Fibroblast of villous mesenchyme (primary cell): ENCODE measurements around the gene FURIN. TPM values are rescaled to one million over a fixed set of nuclear protein-coding genes. Genes with fewer than 3 reads are reported as not detected.

Source experiments
- DNase-seq: peaks from one replicate; pipeline ENCODE4 v3.0.0-alpha.2; 2010; ENCODE audit warnings: low read depth
- H3K4me3 ChIP-seq: 2 replicates; pipeline ENCODE4 v1.5.1; 2011; ENCODE audit warnings: low read depth, mild to moderate bottlenecking, low read length
- total RNA-seq: library from RNA; depleted of rRNA; stranded (reverse); fragments of >200 nt; gene quantifications from 2 replicates; pipeline ENCODE4 v1.2.3, GENCODE V29; 2012
- TF ChIP-seq, protein P1 (sequence below): IDR thresholded peaks from 2 replicates; pipeline ENCODE4 v1.5.1; 2012; ENCODE audit warnings: low read depth, mild to moderate bottlenecking, low read length; ENCODE audit not compliant: insufficient read depth

The FURIN gene
- total RNA-seq, 1 donor: 38.4 TPM

DNA sequence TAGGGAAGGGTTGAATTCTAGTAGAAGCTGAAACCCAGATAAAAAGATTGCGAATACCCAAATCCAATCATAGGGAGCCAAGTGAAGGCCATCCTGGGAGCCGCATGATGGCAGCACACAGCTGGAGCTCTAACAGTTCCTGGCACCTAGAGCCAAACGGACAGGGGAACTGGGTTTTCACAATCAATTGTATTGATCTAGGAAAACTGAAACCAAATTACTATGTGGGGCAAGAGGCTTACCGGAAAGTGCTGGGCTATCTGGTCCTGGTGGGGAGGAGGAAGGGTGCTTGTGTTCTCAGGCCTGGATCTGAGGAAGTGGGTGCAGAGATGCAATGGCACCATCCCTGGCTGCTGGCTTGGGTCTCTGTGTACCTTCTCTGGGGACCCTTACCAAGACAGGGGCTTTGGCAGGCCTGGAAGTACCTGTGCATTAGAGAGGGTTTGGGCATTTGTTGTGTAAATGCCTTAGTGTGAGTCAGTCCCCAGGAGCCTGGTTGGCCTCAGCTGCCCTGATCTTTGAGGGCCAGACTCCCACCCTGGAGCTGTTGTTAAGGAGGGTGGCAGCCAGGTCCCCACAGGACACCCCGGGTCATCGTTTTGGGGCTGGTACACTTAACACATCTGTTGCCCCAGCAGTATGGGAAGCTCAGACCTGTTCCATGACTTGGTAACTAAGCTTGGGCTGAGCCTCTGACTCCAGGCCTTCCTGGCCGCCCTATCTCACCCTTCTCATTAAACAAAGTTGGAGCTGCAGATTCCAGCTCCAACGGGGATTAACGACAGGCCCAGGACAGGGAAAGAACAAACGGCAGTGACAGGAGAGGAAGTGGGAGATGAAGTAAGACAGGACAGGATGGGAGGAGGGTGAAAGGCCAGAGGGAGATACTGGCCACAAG, 8.9 kb upstream of the FURIN start:
- H3K4me3 ChIP-seq: no peak overlapping the region
- DNase-seq: peak; percentile 59

GRCh38 chr15:90860450-90860849, 7.9 kb upstream of the FURIN start:
- TF ChIP-seq, protein P1, sequence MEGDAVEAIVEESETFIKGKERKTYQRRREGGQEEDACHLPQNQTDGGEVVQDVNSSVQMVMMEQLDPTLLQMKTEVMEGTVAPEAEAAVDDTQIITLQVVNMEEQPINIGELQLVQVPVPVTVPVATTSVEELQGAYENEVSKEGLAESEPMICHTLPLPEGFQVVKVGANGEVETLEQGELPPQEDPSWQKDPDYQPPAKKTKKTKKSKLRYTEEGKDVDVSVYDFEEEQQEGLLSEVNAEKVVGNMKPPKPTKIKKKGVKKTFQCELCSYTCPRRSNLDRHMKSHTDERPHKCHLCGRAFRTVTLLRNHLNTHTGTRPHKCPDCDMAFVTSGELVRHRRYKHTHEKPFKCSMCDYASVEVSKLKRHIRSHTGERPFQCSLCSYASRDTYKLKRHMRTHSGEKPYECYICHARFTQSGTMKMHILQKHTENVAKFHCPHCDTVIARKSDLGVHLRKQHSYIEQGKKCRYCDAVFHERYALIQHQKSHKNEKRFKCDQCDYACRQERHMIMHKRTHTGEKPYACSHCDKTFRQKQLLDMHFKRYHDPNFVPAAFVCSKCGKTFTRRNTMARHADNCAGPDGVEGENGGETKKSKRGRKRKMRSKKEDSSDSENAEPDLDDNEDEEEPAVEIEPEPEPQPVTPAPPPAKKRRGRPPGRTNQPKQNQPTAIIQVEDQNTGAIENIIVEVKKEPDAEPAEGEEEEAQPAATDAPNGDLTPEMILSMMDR: no peak
- DNase-seq: no peak
- no peak overlapping the region for H3K4me3 ChIP-seq

More for the DNA sequence above, 8.9 kb upstream of the FURIN start:
- TF ChIP-seq, protein P1: no peak

GRCh38 chr15:90860942-90861675, 7.3 kb upstream of the FURIN start:
- H3K4me3 ChIP-seq: no peak overlapping the region
- no peak for DNase-seq

DNA sequence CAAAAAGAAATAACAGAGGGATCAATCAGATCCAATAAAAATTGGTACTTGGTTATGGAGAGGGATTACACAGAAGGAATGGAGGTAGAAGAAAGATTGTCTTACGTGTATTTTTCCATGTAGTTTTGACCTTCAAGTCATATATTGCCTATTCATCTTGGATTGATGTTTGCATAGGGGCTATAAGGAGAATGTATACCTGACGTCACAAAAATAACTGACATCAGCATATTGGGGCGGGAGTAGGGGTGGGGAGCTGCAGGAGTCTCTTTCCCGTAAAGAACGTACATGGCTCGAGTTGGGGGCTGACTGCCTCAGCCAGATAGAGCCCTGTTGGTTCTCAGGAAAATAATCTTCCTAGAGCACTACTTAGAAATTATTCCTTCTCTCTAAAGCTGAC, 5.9 kb upstream of the FURIN start:
- H3K4me3 ChIP-seq: no peak overlapping the region
- TF ChIP-seq, protein P1: no peak
- no peak for DNase-seq

More at GRCh38 chr15:90860942-90861675, 7.3 kb upstream of the FURIN start:
- TF ChIP-seq, protein P1: no peak

- no peak for DNase-seq
- H3K4me3 ChIP-seq: no peak overlapping the region
- TF ChIP-seq, protein P1: no peak
These were observed 5.2 kb upstream of the FURIN start for GRCh38 chr15:90862964-90863778.

DNA sequence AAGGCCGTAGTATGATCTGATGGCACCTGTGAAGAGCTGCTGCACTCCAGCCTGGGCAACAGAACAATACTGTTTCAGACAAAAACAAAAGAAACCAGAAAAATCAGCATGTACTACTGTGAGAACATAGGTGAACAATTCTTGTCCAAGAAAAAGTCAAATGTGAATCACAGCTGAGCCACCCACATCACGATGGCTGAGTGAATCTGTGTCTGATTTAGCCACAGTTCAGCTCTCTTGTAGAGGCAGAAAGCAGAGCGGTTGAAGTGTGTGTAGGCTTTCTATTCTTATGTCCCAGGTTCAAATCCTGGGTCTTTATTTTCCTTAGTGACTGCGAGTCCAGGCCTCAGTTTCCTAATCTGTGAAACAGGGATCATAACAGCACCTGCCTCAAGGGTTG, 4.4 kb upstream of the FURIN start:
- H3K4me3 ChIP-seq: no peak overlapping the region
- TF ChIP-seq, protein P1: no peak
- no peak for DNase-seq
